Ishikawa (cell line): Measurements from ENCODE around the gene PRDM12.

Source experiments
- CEBPB ChIP-seq: IDR thresholded peaks from 2 replicates; pipeline ENCODE4 v1.6.1; 2012
- CREB1 ChIP-seq: IDR thresholded peaks from 2 replicates; pipeline ENCODE4 v1.6.1; 2012; ENCODE audit warnings: low read depth
- EGR1 ChIP-seq: IDR thresholded peaks from 2 replicates; pipeline ENCODE4 v1.6.1; 2012
- EP300 ChIP-seq: IDR thresholded peaks from 2 replicates; pipeline ENCODE4 v1.6.1; 2012; ENCODE audit warnings: borderline replicate concordance
- FOXM1 ChIP-seq: IDR thresholded peaks from 2 replicates; pipeline ENCODE4 v1.6.1; 2012; ENCODE audit warnings: low read depth, borderline replicate concordance
- NFIC ChIP-seq: IDR thresholded peaks from 2 replicates; pipeline ENCODE4 v1.6.1; 2012
- RAD21 ChIP-seq: IDR thresholded peaks from 2 replicates; pipeline ENCODE4 v1.6.1; 2012; ENCODE audit warnings: low read depth
- TAF1 ChIP-seq: IDR thresholded peaks from 2 replicates; pipeline ENCODE4 v1.6.1; 2012; ENCODE audit warnings: low read depth, mild to moderate bottlenecking
- TCF12 ChIP-seq: IDR thresholded peaks from 2 replicates; pipeline ENCODE4 v1.6.1; 2012; ENCODE audit warnings: low read depth
- TEAD4 ChIP-seq: IDR thresholded peaks from 2 replicates; pipeline ENCODE4 v1.6.1; 2012
- YY1 ChIP-seq: IDR thresholded peaks from 2 replicates; pipeline ENCODE4 v1.6.1; 2012; ENCODE audit warnings: low read depth
- ZBTB7A ChIP-seq: IDR thresholded peaks from 2 replicates; pipeline ENCODE4 v1.6.1; 2012; ENCODE audit warnings: low read depth
- TF ChIP-seq, protein P1 (sequence below): IDR thresholded peaks from 2 replicates; pipeline ENCODE4 v1.6.1; 2012
- TF ChIP-seq, protein P2 (sequence below): IDR thresholded peaks from 2 replicates; pipeline ENCODE4 v1.6.1; 2012
- TF ChIP-seq, protein P3 (sequence below): IDR thresholded peaks from 2 replicates; pipeline ENCODE4 v1.6.1; 2012; ENCODE audit warnings: low read depth, mild to moderate bottlenecking

The PRDM12 gene

DNA sequence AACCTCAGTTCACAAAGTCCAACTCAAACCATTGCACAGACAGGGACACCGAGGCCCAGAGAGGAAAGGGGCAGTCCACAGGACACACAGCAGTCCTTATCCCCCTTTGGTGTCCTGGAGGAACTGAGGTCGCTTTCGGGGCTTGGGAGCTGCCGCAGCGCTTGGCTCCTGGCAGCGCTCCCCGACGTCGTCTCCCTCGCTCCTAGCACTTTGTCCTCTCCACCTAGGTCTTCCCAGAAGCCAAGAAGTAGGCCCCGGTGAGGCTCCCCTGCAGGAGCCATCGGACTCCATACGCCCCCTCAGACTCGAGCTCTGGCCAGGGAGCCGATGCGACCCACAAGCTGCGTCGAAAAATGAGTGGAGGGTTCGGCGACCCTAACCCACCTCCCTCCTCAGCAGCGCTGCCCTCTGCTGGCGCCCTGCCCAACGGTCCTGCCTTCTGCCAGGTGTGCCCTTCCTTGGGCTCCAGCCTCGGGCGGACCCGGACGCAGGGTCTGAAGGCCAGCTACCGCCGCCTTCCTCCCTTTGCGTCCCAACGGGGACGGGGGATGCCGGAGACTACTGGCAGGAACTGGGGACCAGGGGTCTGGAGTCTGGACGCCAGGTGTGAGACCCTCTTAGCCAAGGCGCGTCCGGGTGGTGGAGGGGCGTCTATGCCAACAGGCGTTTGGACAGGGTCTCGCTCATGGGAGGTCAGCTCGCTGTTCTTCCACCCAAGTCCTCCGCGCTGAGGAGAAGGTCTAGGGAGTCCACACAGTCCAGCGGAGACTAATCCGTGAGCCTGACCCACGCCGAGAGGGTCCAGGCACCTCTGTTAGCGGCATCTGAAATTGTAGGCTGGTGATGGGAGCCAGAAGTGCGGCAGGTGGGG lies 2.1 kb upstream of the PRDM12 start:
- peak; percentile 30; the same call in 1 of the 2 replicates for TF ChIP-seq ZBTB7A
- no peak for TF ChIP-seq TEAD4

DNA sequence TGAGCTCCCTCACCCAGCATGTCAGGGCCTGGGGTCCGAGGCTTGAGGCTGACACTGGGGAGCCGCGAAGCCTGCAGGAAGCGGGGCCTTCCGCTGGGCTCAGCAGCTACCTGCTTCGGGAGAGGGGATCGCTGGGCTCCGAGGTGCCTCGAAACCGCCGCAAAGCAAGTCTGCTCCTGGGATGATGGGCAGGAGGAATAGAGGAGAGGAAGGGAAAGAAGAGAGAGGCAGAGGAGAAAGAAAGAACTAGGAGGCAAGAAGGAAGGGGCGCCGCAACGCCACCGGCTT lies 1.5 kb upstream of the PRDM12 start:
- TF ChIP-seq RAD21, result no peak
- TF ChIP-seq EGR1, result no peak
- TF ChIP-seq, protein P1, sequence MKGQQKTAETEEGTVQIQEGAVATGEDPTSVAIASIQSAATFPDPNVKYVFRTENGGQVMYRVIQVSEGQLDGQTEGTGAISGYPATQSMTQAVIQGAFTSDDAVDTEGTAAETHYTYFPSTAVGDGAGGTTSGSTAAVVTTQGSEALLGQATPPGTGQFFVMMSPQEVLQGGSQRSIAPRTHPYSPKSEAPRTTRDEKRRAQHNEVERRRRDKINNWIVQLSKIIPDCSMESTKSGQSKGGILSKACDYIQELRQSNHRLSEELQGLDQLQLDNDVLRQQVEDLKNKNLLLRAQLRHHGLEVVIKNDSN, result no peak
- no peak for TF ChIP-seq NFIC

DNA sequence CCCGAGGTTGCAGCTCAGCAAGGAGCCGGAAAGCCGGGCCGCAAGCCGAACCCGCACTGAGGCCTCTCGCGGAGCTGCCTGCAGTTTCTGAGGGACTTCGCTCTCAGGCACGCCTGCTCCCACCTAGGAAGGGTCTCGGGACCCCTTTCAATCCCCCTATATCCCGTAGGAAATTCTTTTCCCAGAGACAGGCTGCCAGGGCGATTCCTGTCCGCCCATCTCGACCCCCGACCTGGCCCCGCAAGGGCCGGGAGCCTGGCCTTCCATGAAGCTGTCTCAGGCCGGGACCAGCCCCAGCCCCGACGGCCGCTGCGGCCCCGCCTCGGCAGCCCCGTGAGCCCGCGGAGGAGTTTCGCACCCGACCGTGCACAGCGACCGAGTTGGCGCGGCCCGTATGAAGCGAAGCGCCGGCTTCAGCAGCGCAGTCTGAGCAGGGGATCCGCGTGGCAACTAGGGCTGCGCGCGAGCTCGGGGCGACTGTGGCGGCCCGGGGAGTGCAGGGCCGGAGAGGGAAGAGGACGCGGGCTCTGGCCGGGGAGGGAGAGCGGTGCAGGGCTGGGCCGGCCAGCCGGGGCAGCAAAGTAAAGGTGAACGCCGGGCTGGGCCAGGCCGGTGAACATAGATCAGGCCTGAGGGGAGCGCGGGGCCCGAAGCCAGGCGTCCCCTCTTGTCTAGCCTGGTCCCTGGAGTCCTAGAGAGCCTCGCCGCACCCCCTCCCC lies 977 bp upstream of the PRDM12 start:
- TF ChIP-seq, protein P2, sequence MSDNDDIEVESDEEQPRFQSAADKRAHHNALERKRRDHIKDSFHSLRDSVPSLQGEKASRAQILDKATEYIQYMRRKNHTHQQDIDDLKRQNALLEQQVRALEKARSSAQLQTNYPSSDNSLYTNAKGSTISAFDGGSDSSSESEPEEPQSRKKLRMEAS, result peak; percentile 60
- no peak for TF ChIP-seq CREB1
- no peak for TF ChIP-seq FOXM1
- TF ChIP-seq, protein P3, sequence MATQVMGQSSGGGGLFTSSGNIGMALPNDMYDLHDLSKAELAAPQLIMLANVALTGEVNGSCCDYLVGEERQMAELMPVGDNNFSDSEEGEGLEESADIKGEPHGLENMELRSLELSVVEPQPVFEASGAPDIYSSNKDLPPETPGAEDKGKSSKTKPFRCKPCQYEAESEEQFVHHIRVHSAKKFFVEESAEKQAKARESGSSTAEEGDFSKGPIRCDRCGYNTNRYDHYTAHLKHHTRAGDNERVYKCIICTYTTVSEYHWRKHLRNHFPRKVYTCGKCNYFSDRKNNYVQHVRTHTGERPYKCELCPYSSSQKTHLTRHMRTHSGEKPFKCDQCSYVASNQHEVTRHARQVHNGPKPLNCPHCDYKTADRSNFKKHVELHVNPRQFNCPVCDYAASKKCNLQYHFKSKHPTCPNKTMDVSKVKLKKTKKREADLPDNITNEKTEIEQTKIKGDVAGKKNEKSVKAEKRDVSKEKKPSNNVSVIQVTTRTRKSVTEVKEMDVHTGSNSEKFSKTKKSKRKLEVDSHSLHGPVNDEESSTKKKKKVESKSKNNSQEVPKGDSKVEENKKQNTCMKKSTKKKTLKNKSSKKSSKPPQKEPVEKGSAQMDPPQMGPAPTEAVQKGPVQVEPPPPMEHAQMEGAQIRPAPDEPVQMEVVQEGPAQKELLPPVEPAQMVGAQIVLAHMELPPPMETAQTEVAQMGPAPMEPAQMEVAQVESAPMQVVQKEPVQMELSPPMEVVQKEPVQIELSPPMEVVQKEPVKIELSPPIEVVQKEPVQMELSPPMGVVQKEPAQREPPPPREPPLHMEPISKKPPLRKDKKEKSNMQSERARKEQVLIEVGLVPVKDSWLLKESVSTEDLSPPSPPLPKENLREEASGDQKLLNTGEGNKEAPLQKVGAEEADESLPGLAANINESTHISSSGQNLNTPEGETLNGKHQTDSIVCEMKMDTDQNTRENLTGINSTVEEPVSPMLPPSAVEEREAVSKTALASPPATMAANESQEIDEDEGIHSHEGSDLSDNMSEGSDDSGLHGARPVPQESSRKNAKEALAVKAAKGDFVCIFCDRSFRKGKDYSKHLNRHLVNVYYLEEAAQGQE, result no peak
- 0 out of 2 replicates have a peak, but pooled peaks have one; percentile 27 for TF ChIP-seq ZBTB7A
- TF ChIP-seq NFIC, result no peak
- TF ChIP-seq, protein P1, result no peak
- TF ChIP-seq RAD21, result no peak
- no peak for TF ChIP-seq TEAD4
- TF ChIP-seq TCF12, result no peak

DNA sequence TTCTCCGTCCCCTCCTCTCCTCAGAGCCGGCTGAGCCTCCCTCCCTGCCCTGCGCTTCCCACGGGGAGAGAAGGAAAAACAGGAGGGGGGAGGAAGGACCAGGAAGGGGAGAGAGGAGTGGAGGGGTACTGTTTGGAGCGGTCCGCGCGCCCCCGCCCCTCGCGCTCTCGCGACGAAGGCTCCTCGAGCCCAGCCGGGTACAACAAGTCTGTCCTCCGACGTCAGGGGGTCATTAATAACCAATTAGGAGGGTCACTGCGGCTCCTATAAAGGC lies 480 bp upstream of the PRDM12 start:
- TF ChIP-seq ZBTB7A, result no peak
- TF ChIP-seq, protein P1, result no peak
- no peak for TF ChIP-seq FOXM1
- no peak for TF ChIP-seq RAD21
- TF ChIP-seq EP300, result no peak
- no peak for TF ChIP-seq CEBPB
- no peak for TF ChIP-seq TAF1
- TF ChIP-seq YY1, result no peak
- TF ChIP-seq, protein P3, result no peak
- no peak for TF ChIP-seq TCF12

DNA sequence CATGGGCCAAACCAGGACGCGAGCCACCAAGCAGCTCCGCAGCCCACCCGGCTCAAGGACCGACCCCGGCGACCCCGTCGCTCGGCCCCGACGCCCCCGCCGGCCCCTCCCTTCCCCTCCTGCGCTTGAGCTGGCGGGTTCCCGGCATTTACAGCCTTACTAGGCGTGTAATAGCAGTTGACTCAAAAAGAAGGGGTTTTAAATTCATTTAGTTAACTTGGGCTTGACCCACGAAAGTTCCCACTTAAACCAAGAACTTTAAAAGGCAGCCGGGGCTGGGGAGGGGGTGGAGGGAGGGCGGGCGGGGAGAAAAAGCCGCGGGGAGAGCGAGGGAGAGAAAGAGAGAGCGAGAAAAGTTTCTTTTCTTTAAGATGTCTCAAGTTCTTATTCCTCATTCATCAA lies 636 bp downstream of the PRDM12 start:
- TF ChIP-seq EP300 (no peak), NFIC (no peak), FOXM1 (no peak), CEBPB (no peak), YY1 (no peak), TEAD4 (no peak), EGR1 (no peak), ZBTB7A (no peak), TCF12 (no peak)
- TF ChIP-seq, protein P3, result no peak
- TF ChIP-seq, protein P1, result no peak
- TF ChIP-seq, protein P2, result no peak
